Measurements from ENCODE around the gene DCC.
A peak's percentile ranks its signal among the peaks of the same experiment; 100 is the strongest.

The DCC gene

GRCh38 chr18:53544917-53545316 is 1204.9 kb downstream of the DCC start:
- Histone ChIP-seq H3K4me1 (ENCODE audit: control extremely low read depth in 1 of 4, control insufficient read depth in 4 of 4, insufficient read depth in 4 of 4, low read length in 3 of 4) (no peaks in the 10 kb centered on the region), H3K9me3 (ENCODE audit: control extremely low read depth in 1 of 5, control insufficient read depth in 4 of 5, insufficient read depth in 2 of 5, low read depth in 1 of 5, low read length in 4 of 5) (no peaks in the 10 kb centered on the region), H3K4me3 (ENCODE audit: control insufficient read depth in 1 of 7, extremely low read depth in 1 of 7, insufficient read depth in 4 of 7, low read depth in 2 of 7, low read length in 6 of 7) (no peak overlapping the region), H3K27ac (ENCODE audit: insufficient read depth in 1 of 2, low read depth in 1 of 2, low read length in 2 of 2, poor library complexity in 1 of 2, severe bottlenecking in 2 of 2) (no peak overlapping the region), H3K27me3 (replicated peaks in 2 of 5; ENCODE audit: control insufficient read depth in 4 of 5, insufficient read depth in 5 of 5, low read length in 4 of 5) (no peaks in the 10 kb centered on the region), H3K36me3 (ENCODE audit: control insufficient read depth in 4 of 4, insufficient read depth in 4 of 4, low read length in 3 of 4) (no peaks in the 10 kb centered on the region)
- POLR2A ChIA-PET, result no interaction called here
- CTCF ChIA-PET, result no interaction called here
- no peak for DNase-seq
- 67% methylated on average over 1 of the region's 3 CpGs for WGBS (ENCODE audit: insufficient coverage)

DNA sequence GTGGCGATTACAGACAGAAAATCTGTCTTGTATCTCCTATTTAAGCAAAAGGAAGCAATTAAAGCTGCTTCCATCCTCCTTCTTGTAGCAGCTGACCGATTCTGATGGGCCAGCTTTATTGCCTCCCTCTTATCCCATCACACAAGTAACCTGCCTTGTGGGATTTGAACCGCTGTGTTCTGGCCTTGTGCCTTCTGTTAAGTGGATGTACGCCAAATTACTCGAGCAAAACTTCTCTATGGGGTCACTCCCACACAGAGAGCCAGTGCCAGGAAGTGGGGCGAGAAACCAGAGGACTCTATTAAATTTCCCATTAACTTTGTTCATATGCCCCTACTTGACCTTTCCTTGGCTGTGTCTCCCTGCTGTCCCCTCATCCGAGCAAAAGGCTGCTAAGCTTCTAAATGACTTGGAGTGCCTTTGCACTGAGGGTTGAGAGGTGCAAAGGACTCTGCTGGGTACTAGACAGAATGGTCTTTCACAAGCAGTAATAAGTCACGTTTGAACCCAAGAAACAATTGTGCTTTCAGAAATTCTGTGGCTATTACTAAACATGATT is 1212.0 kb downstream of the DCC start:
- WGBS (ENCODE audit: insufficient coverage), result 82% methylated on average over 8 of the region's 8 CpGs
- Histone ChIP-seq H3K9me3 (ENCODE audit: control extremely low read depth in 1 of 5, control insufficient read depth in 4 of 5, insufficient read depth in 2 of 5, low read depth in 1 of 5, low read length in 4 of 5) (no peaks in the 10 kb centered on the region), H3K27ac (ENCODE audit: insufficient read depth in 1 of 2, low read depth in 1 of 2, low read length in 2 of 2, poor library complexity in 1 of 2, severe bottlenecking in 2 of 2) (no peak overlapping the region), H3K4me1 (ENCODE audit: control extremely low read depth in 1 of 4, control insufficient read depth in 4 of 4, insufficient read depth in 4 of 4, low read length in 3 of 4) (no peaks in the 10 kb centered on the region), H3K27me3 (replicated peaks in 2 of 5; ENCODE audit: control insufficient read depth in 4 of 5, insufficient read depth in 5 of 5, low read length in 4 of 5) (no peaks in the 10 kb centered on the region), H3K36me3 (ENCODE audit: control insufficient read depth in 4 of 4, insufficient read depth in 4 of 4, low read length in 3 of 4) (no peaks in the 10 kb centered on the region), H3K4me3 (ENCODE audit: control insufficient read depth in 1 of 7, extremely low read depth in 1 of 7, insufficient read depth in 4 of 7, low read depth in 2 of 7, low read length in 6 of 7) (no peak overlapping the region)
- ChIA-PET CTCF (no interaction called here), POLR2A (no interaction called here)
- DNase-seq, result no peak

GRCh38 chr18:53553030-53553429 is 1213.0 kb downstream of the DCC start:
- Histone ChIP-seq H3K9me3 (ENCODE audit: control extremely low read depth in 1 of 5, control insufficient read depth in 4 of 5, insufficient read depth in 2 of 5, low read depth in 1 of 5, low read length in 4 of 5) (no peaks in the 10 kb centered on the region), H3K27me3 (replicated peaks in 2 of 5; ENCODE audit: control insufficient read depth in 4 of 5, insufficient read depth in 5 of 5, low read length in 4 of 5) (no peaks in the 10 kb centered on the region), H3K27ac (ENCODE audit: insufficient read depth in 1 of 2, low read depth in 1 of 2, low read length in 2 of 2, poor library complexity in 1 of 2, severe bottlenecking in 2 of 2) (no peak overlapping the region), H3K36me3 (ENCODE audit: control insufficient read depth in 4 of 4, insufficient read depth in 4 of 4, low read length in 3 of 4) (no peaks in the 10 kb centered on the region), H3K4me1 (ENCODE audit: control extremely low read depth in 1 of 4, control insufficient read depth in 4 of 4, insufficient read depth in 4 of 4, low read length in 3 of 4) (no peaks in the 10 kb centered on the region), H3K4me3 (ENCODE audit: control insufficient read depth in 1 of 7, extremely low read depth in 1 of 7, insufficient read depth in 4 of 7, low read depth in 2 of 7, low read length in 6 of 7) (no peak overlapping the region)
- WGBS (ENCODE audit: insufficient coverage), result 83% methylated on average over 1 of the region's 2 CpGs
- no peak for DNase-seq
- ChIA-PET CTCF (no interaction called here), POLR2A (no interaction called here)

DNA sequence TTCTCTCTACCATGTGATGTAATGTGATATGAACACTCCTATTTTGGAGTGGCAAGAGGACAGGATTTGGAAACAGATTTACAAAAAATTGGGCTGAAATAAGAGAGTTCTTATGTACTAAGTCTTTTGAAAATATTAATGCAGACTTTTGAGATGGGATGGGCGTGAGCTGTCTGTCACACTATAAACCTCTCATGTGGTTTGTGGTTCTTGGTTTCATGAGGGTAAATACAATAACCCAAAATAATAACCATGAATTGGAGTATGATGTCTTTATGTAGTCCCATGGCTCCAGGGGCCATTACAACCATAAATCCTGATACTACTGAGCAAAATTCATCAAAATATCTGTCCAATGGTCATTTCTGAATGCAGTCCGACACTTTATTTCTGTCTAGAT is 1216.5 kb downstream of the DCC start:
- Histone ChIP-seq H3K27me3 (replicated peaks in 2 of 5; ENCODE audit: control insufficient read depth in 4 of 5, insufficient read depth in 5 of 5, low read length in 4 of 5) (no peaks in the 10 kb centered on the region), H3K27ac (ENCODE audit: insufficient read depth in 1 of 2, low read depth in 1 of 2, low read length in 2 of 2, poor library complexity in 1 of 2, severe bottlenecking in 2 of 2) (no peak overlapping the region), H3K36me3 (ENCODE audit: control insufficient read depth in 4 of 4, insufficient read depth in 4 of 4, low read length in 3 of 4) (no peaks in the 10 kb centered on the region), H3K4me3 (ENCODE audit: control insufficient read depth in 1 of 7, extremely low read depth in 1 of 7, insufficient read depth in 4 of 7, low read depth in 2 of 7, low read length in 6 of 7) (no peak overlapping the region), H3K9me3 (ENCODE audit: control extremely low read depth in 1 of 5, control insufficient read depth in 4 of 5, insufficient read depth in 2 of 5, low read depth in 1 of 5, low read length in 4 of 5) (peaks cover 0 to 4% (median 0%) of the 10 kb centered on the region in 5 experiments), H3K4me1 (ENCODE audit: control extremely low read depth in 1 of 4, control insufficient read depth in 4 of 4, insufficient read depth in 4 of 4, low read length in 3 of 4) (no peaks in the 10 kb centered on the region)
- no peak for DNase-seq
- WGBS (ENCODE audit: insufficient coverage), result no CpG with 5 or more reads among the region's 2 CpGs
- CTCF ChIA-PET, result no interaction called here
- POLR2A ChIA-PET, result no interaction called here

DNA sequence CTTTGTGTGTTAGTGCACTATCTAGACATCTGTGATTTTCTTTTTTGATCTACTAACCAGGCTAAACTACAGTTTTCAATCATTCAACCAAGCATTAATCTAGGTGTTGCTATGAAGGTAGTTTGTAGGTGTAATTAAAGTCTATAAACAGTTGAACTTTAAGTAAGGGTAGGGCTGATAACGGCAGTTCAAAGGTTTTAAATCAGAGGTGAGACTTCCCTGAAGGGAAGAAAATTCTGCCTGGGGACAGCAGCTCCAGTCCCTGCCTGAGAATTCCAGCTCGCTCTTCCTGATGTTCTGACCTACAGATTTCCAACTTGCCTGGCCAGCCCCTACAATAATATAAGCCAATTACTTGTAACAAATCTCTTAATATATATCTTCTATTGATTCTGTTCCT is 1220.5 kb downstream of the DCC start:
- Histone ChIP-seq H3K4me1 (ENCODE audit: control extremely low read depth in 1 of 4, control insufficient read depth in 4 of 4, insufficient read depth in 4 of 4, low read length in 3 of 4) (no peaks in the 10 kb centered on the region), H3K27me3 (replicated peaks in 2 of 5; ENCODE audit: control insufficient read depth in 4 of 5, insufficient read depth in 5 of 5, low read length in 4 of 5) (no peaks in the 10 kb centered on the region), H3K9me3 (ENCODE audit: control extremely low read depth in 1 of 5, control insufficient read depth in 4 of 5, insufficient read depth in 2 of 5, low read depth in 1 of 5, low read length in 4 of 5) (peaks cover 0 to 4% (median 0%) of the 10 kb centered on the region in 5 experiments), H3K4me3 (ENCODE audit: control insufficient read depth in 1 of 7, extremely low read depth in 1 of 7, insufficient read depth in 4 of 7, low read depth in 2 of 7, low read length in 6 of 7) (no peak overlapping the region), H3K27ac (ENCODE audit: insufficient read depth in 1 of 2, low read depth in 1 of 2, low read length in 2 of 2, poor library complexity in 1 of 2, severe bottlenecking in 2 of 2) (no peak overlapping the region), H3K36me3 (ENCODE audit: control insufficient read depth in 4 of 4, insufficient read depth in 4 of 4, low read length in 3 of 4) (no peaks in the 10 kb centered on the region)
- no peak for DNase-seq
- 89% methylated on average over 2 of the region's 2 CpGs for WGBS (ENCODE audit: insufficient coverage)
- ChIA-PET POLR2A (no interaction called here), CTCF (no interaction called here)

- CTCF ChIA-PET, result interaction anchor here (1.4 kb wide), 1 partner anchor 553 kb away, joined by 5 read pairs; no protein-coding TSS in a partner anchor
- POLR2A ChIA-PET, result no interaction called here
- Histone ChIP-seq H3K27ac (ENCODE audit: insufficient read depth in 1 of 2, low read depth in 1 of 2, low read length in 2 of 2, poor library complexity in 1 of 2, severe bottlenecking in 2 of 2) (no peak overlapping the region), H3K27me3 (replicated peaks in 2 of 5; ENCODE audit: control insufficient read depth in 4 of 5, insufficient read depth in 5 of 5, low read length in 4 of 5) (peaks cover 0 to 2% (median 0%) of the 10 kb centered on the region in 5 experiments), H3K4me3 (ENCODE audit: control insufficient read depth in 1 of 7, extremely low read depth in 1 of 7, insufficient read depth in 4 of 7, low read depth in 2 of 7, low read length in 6 of 7) (no peak overlapping the region), H3K4me1 (ENCODE audit: control extremely low read depth in 1 of 4, control insufficient read depth in 4 of 4, insufficient read depth in 4 of 4, low read length in 3 of 4) (no peaks in the 10 kb centered on the region), H3K9me3 (ENCODE audit: control extremely low read depth in 1 of 5, control insufficient read depth in 4 of 5, insufficient read depth in 2 of 5, low read depth in 1 of 5, low read length in 4 of 5) (no peaks in the 10 kb centered on the region), H3K36me3 (ENCODE audit: control insufficient read depth in 4 of 4, insufficient read depth in 4 of 4, low read length in 3 of 4) (no peaks in the 10 kb centered on the region)
- WGBS (ENCODE audit: insufficient coverage), result no CpG with 5 or more reads among the region's 2 CpGs
- DNase-seq, result no peak
These were observed 1226.6 kb downstream of the DCC start for GRCh38 chr18:53566626-53567025.

GRCh38 chr18:53567929-53568574 is 1228.1 kb downstream of the DCC start:
- Histone ChIP-seq H3K27ac (ENCODE audit: insufficient read depth in 1 of 2, low read depth in 1 of 2, low read length in 2 of 2, poor library complexity in 1 of 2, severe bottlenecking in 2 of 2) (no peak overlapping the region), H3K36me3 (ENCODE audit: control insufficient read depth in 4 of 4, insufficient read depth in 4 of 4, low read length in 3 of 4) (no peaks in the 10 kb centered on the region), H3K4me3 (ENCODE audit: control insufficient read depth in 1 of 7, extremely low read depth in 1 of 7, insufficient read depth in 4 of 7, low read depth in 2 of 7, low read length in 6 of 7) (no peak overlapping the region), H3K9me3 (ENCODE audit: control extremely low read depth in 1 of 5, control insufficient read depth in 4 of 5, insufficient read depth in 2 of 5, low read depth in 1 of 5, low read length in 4 of 5) (no peaks in the 10 kb centered on the region), H3K4me1 (ENCODE audit: control extremely low read depth in 1 of 4, control insufficient read depth in 4 of 4, insufficient read depth in 4 of 4, low read length in 3 of 4) (no peaks in the 10 kb centered on the region), H3K27me3 (replicated peaks in 2 of 5; ENCODE audit: control insufficient read depth in 4 of 5, insufficient read depth in 5 of 5, low read length in 4 of 5) (peaks cover 0 to 2% (median 0%) of the 10 kb centered on the region in 5 experiments)
- DNase-seq, result peak in 2 of 3 donors; percentile 37 to 53
- POLR2A ChIA-PET, result no interaction called here
- CTCF ChIA-PET, result interaction anchor here (1.4 kb wide), 1 partner anchor 552 kb away, joined by 5 read pairs; no protein-coding TSS in a partner anchor
- WGBS (ENCODE audit: insufficient coverage), result 75% methylated on average over 10 of the region's 12 CpGs

Data from common myeloid progenitor, CD34-positive (primary cell).